Tibial nerve (tissue), 4 donors: ENCODE results near the gene TERT. TPM values are rescaled to one million over a fixed set of nuclear protein-coding genes. Genes with fewer than 3 reads are reported as not detected.

Experiments
- DNase-seq, 2 donors: peaks; one replicate each; pipeline ENCODE4 v3.0.0-alpha.2; 2019; ENCODE audit warnings: low spot score in 2 of 2
- H3K27ac ChIP-seq, 4 donors: fragments of 200-600 bp; sonication (generic) in 3 of 4; one replicate each; pipeline ENCODE4 v1.5.1; 2017 to 2019; ENCODE audit warnings: mild to moderate bottlenecking in 1 of 4
- H3K27me3 ChIP-seq, 2 donors: fragments of 200-600 bp; sonication (generic) in 1 of 2; one replicate each; pipeline versions ENCODE4 v1.5.1 to v1.6.0; 2017 to 2019
- H3K36me3 ChIP-seq, 3 donors: fragments of 200-600 bp; sonication (generic); one replicate each; pipeline ENCODE4 v1.5.1; 2018 to 2019
- H3K4me1 ChIP-seq, 4 donors: fragments of 200-600 bp; sonication (generic) in 3 of 4; one replicate each; pipeline ENCODE4 v1.5.1; 2017 to 2019
- H3K4me3 ChIP-seq, 4 donors: fragments of 200-600 bp; sonication (generic) in 3 of 4; one replicate each; pipeline ENCODE4 v1.5.1; 2017 to 2019; ENCODE audit warnings: mild to moderate bottlenecking in 1 of 4, moderate library complexity in 1 of 4
- H3K9me3 ChIP-seq, 4 donors: fragments of 200-600 bp; sonication (generic) in 3 of 4; one replicate each; pipeline ENCODE4 v1.5.1; 2017 to 2019
- EP300 ChIP-seq, 2 donors: sonication (generic); formaldehyde crosslinking; IDR thresholded peaks; one replicate each; pipeline ENCODE4 v1.6.1; 2017; ENCODE audit warnings: antibody characterized with exemption in 2 of 2, mild to moderate bottlenecking in 1 of 2
- POLR2A ChIP-seq, 2 donors: fragments of 450-650 bp; IDR thresholded peaks; one replicate each; pipeline ENCODE4 v1.6.1; 2017; ENCODE audit warnings: antibody characterized with exemption in 2 of 2, mild to moderate bottlenecking in 2 of 2, moderate library complexity in 2 of 2
- whole genome bisulfite sequencing, 2 donors: methylation state at CpG; one replicate each; pipeline ENCODE4 v1.1.5; 2018; 5-methylcytosine and 5-hydroxymethylcytosine counted together
- total RNA-seq, 4 donors: library from RNA; depleted of rRNA; stranded (reverse); fragments of >200 nt; gene quantifications; one replicate each; pipeline ENCODE4 v1.1.0, GENCODE V29; 2016
- TF ChIP-seq, protein P1 (sequence below), 5 experiments: fragments of 200-600 bp in 3 of 5; fragments of 450-650 bp in 2 of 5; sonication (generic) in 3 of 5; IDR thresholded peaks; one replicate each; pipeline ENCODE4 v1.5.1; 2016 to 2019; ENCODE audit warnings: antibody characterized with exemption in 5 of 5, mild to moderate bottlenecking in 3 of 5, moderate library complexity in 2 of 5

TERT gene
- total RNA-seq, 4 donors from 2014 or later: not detected

DNA sequence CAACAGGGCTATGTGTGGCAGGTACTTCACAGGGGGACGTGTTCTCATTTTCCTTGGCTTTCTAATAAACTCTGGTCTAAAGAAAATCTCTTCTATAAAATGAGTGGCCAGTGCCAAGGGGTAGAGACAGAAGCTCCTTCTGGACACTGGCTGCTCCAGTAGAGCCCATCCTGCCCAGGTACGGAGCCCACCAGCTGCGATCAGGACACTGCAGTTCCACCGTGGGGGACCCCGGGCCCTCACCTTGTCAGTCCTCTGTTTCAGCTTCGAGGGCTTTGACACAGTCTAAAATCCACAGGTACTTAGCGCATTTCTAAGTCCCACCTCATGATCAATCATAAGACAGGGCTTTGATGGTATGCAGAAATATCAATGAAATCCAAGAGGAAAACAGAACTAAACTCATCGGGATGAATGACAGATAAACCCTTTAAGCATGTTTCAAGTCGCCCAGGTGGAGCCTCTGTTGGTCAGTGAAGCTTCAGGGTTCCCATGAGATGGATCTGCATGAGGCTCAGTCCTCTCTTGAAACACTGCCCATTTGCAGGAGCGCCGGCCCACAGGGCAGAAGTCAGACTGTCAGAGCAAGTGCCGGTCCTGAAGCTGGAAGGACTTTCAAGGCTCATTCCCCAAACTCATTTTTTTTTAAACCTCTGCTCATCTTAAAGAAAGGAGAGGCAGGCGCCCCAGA, 20.3 kb upstream of the TERT start:
- DNase-seq: no peak

DNA sequence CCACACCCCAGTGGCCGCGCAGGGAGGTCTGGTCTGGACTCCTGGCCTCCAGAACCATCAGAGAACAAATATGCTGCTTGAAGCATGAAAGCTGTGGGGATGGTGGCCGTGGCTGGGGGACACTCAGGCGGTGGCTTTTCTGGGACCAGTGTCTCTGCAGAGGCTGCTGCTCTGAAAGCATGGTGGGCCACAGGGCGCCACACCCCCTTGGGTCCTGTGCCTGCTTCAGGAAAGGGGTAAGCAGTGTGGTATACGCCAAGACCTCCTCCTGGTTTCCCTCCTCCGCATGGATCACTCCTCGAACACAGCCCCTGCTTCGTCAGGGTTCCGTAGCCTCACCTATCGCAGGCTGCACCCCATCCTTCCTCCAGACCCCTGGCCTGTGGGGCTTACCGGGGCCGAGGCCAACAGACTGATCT, 19.7 kb upstream of the TERT start:
- no peak overlapping the region for H3K27ac ChIP-seq
- WGBS, 2 donors: 91 to 93% methylated on average over 13 of the region's 13 CpGs
- no peaks in the 10 kb centered on the region for H3K9me3 ChIP-seq
- DNase-seq: no peak
- no peaks in the 10 kb centered on the region for H3K27me3 ChIP-seq
- peaks cover under 1 to 25% (median 10%) of the 10 kb centered on the region in 3 donors for H3K36me3 ChIP-seq
- no peak overlapping the region for H3K4me3 ChIP-seq
- peaks cover 0 to 11% (median 0%) of the 10 kb centered on the region in 4 donors for H3K4me1 ChIP-seq
- TF ChIP-seq, protein P1, sequence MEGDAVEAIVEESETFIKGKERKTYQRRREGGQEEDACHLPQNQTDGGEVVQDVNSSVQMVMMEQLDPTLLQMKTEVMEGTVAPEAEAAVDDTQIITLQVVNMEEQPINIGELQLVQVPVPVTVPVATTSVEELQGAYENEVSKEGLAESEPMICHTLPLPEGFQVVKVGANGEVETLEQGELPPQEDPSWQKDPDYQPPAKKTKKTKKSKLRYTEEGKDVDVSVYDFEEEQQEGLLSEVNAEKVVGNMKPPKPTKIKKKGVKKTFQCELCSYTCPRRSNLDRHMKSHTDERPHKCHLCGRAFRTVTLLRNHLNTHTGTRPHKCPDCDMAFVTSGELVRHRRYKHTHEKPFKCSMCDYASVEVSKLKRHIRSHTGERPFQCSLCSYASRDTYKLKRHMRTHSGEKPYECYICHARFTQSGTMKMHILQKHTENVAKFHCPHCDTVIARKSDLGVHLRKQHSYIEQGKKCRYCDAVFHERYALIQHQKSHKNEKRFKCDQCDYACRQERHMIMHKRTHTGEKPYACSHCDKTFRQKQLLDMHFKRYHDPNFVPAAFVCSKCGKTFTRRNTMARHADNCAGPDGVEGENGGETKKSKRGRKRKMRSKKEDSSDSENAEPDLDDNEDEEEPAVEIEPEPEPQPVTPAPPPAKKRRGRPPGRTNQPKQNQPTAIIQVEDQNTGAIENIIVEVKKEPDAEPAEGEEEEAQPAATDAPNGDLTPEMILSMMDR (IDR thresholded peaks at IDR 0.05): no peak
- no peak for TF ChIP-seq EP300 (IDR thresholded peaks at IDR 0.05)
- TF ChIP-seq POLR2A (IDR thresholded peaks at IDR 0.05): no peak

More for the DNA sequence above, 20.3 kb upstream of the TERT start:
- WGBS, 2 donors: 77 to 78% methylated on average over 13 of the region's 13 CpGs
- Histone ChIP-seq H3K9me3 (no peaks in the 10 kb centered on the region), H3K27ac (no peak overlapping the region), H3K36me3 (peaks cover 4 to 30% (median 10%) of the 10 kb centered on the region in 3 donors), H3K27me3 (no peaks in the 10 kb centered on the region), H3K4me1 (peaks cover 0 to 11% (median 0%) of the 10 kb centered on the region in 4 donors), H3K4me3 (peak overlapping the region in 1 of 4 donors; percentile 24)
- TF ChIP-seq POLR2A (IDR thresholded peaks at IDR 0.05) (no peak), EP300 (IDR thresholded peaks at IDR 0.05) (no peak)
- TF ChIP-seq, protein P1 (IDR thresholded peaks at IDR 0.05): no peak

DNA sequence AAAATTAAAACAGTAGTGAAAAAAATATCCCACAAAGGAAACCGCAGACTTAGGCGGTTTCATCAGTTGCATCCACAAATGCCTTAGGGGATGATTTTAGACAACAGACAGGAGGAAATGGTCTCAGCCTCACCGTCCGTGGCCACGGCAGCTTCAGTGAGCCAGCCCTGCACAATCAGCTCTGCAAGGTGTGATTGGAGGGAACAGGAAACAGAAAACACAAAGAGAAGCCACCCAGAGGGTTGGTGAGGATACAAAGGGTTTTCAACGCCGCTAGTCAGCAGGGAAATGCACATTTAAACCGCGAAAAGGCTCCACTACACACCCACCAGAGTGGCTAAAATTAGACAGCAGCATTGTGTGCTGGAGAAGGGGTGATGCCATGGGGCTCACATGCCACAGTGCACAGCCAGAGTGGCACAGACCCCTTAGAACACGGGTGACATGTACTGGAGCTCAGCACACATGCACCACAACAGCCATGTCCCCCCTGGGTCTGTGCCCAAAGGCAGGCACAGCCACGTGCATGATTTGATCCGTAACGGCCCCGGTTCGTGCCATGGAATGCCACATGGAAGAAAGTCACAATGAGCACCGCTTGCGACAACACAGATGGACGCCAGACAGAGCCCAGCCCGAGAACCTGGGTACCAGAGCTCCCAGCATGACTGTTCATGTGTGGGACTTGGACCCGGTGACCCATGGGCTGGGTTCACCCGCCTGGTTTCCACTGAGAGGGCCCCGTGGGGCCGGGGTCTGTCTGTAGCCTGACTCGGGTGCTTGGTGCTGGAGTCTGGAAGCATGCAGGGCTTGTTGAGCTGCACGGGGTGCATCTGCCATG, 18.3 kb upstream of the TERT start:
- H3K4me3 ChIP-seq: no peak overlapping the region
- no peak overlapping the region for H3K27ac ChIP-seq
- no peak for DNase-seq
- H3K4me1 ChIP-seq: peaks cover 0 to 11% (median 0%) of the 10 kb centered on the region in 4 donors
- H3K9me3 ChIP-seq: no peaks in the 10 kb centered on the region
- H3K36me3 ChIP-seq: peaks cover 0 to 11% (median 2%) of the 10 kb centered on the region in 3 donors
- WGBS, 2 donors: 58 to 63% methylated on average over 22 to 25 of the region's 25 CpGs
- TF ChIP-seq, protein P1 (IDR thresholded peaks at IDR 0.05): no peak
- no peak for TF ChIP-seq POLR2A (IDR thresholded peaks at IDR 0.05)
- no peak for TF ChIP-seq EP300 (IDR thresholded peaks at IDR 0.05)
- no peaks in the 10 kb centered on the region for H3K27me3 ChIP-seq

DNA sequence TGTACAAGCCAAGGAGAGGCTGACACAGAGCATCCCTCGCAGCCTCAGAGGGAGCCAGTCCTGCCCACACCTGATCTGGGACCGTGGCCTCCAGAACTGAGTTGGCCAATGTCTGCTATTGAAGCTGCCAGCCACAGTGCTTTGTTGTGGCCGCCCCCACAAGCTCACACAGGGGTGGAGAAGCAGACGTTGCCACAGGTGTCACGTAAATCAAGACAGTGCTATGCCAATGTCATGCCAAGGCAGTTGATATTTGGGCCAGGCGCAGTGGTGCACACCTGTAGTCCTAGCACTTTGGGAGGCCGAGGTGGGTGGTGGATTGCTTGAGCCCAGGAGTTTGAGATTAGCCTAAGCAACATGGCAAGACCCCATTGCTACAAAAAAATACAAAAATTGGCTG, 17.3 kb upstream of the TERT start:
- Histone ChIP-seq H3K27ac (no peak overlapping the region), H3K36me3 (peaks cover 0 to under 1% (median 0%) of the 10 kb centered on the region in 3 donors), H3K27me3 (no peaks in the 10 kb centered on the region), H3K4me1 (peaks cover 0 to 11% (median 0%) of the 10 kb centered on the region in 4 donors), H3K9me3 (no peaks in the 10 kb centered on the region), H3K4me3 (no peak overlapping the region)
- DNase-seq: no peak
- 80 to 87% methylated on average over 7 of the region's 7 CpGs for WGBS, 2 donors
- TF ChIP-seq POLR2A (IDR thresholded peaks at IDR 0.05): no peak
- TF ChIP-seq, protein P1 (IDR thresholded peaks at IDR 0.05): no peak
- no peak for TF ChIP-seq EP300 (IDR thresholded peaks at IDR 0.05)
